Chondrocyte (in vitro differentiated cells): Measurements from ENCODE around the gene CTAGE1. TPM values are rescaled to one million over a fixed set of nuclear protein-coding genes. Genes with fewer than 3 reads are reported as not detected.
"Not testable (repeated sequence)": the region's sequence is repeated elsewhere in the genome, so short reads cannot be mapped to it uniquely, and the experiment has no call there.

Experiments
- DNase-seq: peaks from one replicate; pipeline ENCODE4 v3.0.0; 2021; ENCODE audit warnings: mixed read lengths, low spot score
- H3K27ac Mint-ChIP-seq: one replicate; pipeline ENCODE4 v1.8.0; 2021; ENCODE audit warnings: mild to moderate bottlenecking, moderate library complexity, mixed read lengths; ENCODE audit not compliant: unreplicated experiment
- H3K27me3 Mint-ChIP-seq: 2 replicates; pipeline ENCODE4 v1.8.0; 2021; ENCODE audit warnings: low read depth, mixed read lengths
- H3K36me3 Mint-ChIP-seq: 2 replicates; pipeline ENCODE4 v1.8.0; 2021; ENCODE audit warnings: low read depth, mixed read lengths
- H3K4me1 Mint-ChIP-seq: 2 replicates; pipeline ENCODE4 v1.8.0; 2021; ENCODE audit warnings: low read depth, mild to moderate bottlenecking, mixed read lengths
- H3K4me3 Mint-ChIP-seq: one replicate; pipeline ENCODE4 v1.8.0; 2021; ENCODE audit warnings: mild to moderate bottlenecking, moderate library complexity, mixed read lengths; ENCODE audit not compliant: unreplicated experiment
- H3K9me3 Mint-ChIP-seq: 2 replicates; pipeline ENCODE4 v1.8.0; 2021; ENCODE audit warnings: low read depth, mixed read lengths
- total RNA-seq: library from RNA; stranded (reverse); gene quantifications from 3 replicates; pipeline ENCODE4 v1.2.1, GENCODE V29; 2021
- TF ChIP-seq, protein P1 (sequence below): fragments of 200-600 bp; sonication (generic); IDR thresholded peaks from 2 replicates; pipeline ENCODE4 v1.5.0; 2021; ENCODE audit warnings: antibody characterized with exemption, mild to moderate bottlenecking, moderate library complexity

The CTAGE1 gene
- total RNA-seq, 1 donor from 2014 or later = 0.12 TPM

DNA sequence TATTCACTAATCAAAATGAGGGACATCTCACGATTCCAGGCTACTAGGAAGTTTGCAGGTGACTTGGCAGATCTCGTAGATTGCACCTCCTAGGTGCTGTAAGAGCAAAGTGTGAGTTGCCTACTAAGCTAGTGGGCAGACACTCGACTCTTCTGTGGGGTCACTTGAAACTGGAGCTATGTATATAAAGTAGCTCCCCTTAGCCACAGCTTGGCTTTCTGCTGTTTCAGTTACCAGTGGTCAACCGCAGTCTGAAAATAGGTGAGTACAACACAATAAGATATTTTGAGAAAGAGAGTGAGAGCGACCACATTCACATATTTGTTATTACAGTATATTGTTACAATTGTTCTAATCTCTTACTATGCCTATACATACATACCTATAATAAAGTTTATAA is 23.3 kb downstream of the CTAGE1 start:
- Mint-ChIP-seq H3K9me3 (no peaks in the 10 kb centered on the region), H3K4me3 (no peak overlapping the region), H3K36me3 (no peaks in the 10 kb centered on the region), H3K27ac (no peak overlapping the region), H3K4me1 (peaks cover 16% of the 10 kb centered on the region), H3K27me3 (no peaks in the 10 kb centered on the region)
- no peak for DNase-seq
- TF ChIP-seq, protein P1, sequence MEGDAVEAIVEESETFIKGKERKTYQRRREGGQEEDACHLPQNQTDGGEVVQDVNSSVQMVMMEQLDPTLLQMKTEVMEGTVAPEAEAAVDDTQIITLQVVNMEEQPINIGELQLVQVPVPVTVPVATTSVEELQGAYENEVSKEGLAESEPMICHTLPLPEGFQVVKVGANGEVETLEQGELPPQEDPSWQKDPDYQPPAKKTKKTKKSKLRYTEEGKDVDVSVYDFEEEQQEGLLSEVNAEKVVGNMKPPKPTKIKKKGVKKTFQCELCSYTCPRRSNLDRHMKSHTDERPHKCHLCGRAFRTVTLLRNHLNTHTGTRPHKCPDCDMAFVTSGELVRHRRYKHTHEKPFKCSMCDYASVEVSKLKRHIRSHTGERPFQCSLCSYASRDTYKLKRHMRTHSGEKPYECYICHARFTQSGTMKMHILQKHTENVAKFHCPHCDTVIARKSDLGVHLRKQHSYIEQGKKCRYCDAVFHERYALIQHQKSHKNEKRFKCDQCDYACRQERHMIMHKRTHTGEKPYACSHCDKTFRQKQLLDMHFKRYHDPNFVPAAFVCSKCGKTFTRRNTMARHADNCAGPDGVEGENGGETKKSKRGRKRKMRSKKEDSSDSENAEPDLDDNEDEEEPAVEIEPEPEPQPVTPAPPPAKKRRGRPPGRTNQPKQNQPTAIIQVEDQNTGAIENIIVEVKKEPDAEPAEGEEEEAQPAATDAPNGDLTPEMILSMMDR = no peak

DNA sequence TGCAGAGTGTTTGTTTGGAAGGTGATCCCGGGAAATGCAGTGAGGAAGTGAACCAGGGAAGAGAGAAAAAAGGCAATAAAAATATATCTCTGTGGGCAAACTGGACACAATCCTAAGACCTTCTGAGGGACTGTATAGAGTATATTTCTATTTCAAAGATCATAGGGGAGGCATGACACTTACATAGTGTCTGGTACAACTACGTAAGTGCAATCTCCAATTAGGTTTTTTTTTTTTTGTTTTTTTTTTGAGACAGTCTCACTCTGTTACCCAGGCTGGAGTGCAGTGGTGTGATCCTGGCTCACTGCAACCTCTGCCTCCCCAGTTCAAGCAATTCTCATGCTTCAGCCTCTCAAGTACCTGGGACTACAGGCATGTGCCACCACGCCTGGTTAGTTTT is 24.6 kb downstream of the CTAGE1 start:
- H3K9me3 Mint-ChIP-seq, H3K27ac Mint-ChIP-seq, H3K27me3 Mint-ChIP-seq, H3K4me3 Mint-ChIP-seq, DNase-seq, H3K36me3 Mint-ChIP-seq: not testable (repeated sequence)
- peaks cover 16% of the 10 kb centered on the region for H3K4me1 Mint-ChIP-seq

DNA sequence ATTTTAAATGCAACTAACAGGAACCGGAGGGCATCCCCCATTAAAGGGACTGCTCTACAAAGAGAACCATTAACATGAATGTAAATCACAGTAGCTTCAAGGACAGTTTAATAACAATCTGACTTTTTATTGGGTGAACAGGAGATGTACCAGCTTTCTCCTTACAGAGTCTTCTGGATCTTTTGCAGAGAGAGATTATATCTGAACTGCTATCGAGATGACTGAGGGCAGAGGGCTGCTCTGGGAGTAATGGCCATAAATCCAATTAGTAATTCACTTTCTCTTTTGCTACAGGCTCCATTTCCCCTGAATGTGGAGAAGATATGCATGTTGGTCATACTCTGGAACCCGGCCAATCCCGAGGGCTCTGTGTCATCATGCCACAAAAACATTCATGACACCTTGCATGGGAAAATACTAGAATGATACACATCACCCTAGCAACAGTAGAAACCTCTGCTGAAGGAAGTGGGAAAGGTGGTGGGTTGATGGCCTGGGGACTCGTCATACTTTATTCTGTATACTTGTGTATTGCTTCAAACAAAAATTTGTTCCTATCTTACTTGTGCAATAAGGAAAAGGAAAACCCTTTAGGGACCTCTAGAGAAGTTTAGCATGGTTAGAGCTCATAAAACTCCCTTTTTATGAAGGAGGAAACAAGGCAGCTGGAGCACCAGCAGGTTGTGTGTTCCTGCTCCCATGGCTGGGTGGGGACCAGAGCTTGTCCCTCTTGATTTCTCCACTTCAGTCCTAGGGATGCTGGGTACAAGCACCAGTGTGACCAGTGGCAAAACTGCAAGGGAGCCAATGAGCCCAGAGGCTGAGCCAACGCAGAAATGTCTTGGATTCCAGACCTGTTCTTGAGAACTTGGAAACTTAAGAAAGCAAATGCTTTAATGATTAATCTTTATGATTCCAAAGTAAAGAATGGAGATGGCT is 26.0 kb downstream of the CTAGE1 start:
- Mint-ChIP-seq H3K27ac (peak overlapping the region; percentile 80), H3K4me3 (no peak overlapping the region), H3K4me1 (peaks cover 16% of the 10 kb centered on the region), H3K9me3 (no peaks in the 10 kb centered on the region), H3K27me3 (no peaks in the 10 kb centered on the region), H3K36me3 (no peaks in the 10 kb centered on the region)
- no peak for DNase-seq
- TF ChIP-seq, protein P1 = no peak

DNA sequence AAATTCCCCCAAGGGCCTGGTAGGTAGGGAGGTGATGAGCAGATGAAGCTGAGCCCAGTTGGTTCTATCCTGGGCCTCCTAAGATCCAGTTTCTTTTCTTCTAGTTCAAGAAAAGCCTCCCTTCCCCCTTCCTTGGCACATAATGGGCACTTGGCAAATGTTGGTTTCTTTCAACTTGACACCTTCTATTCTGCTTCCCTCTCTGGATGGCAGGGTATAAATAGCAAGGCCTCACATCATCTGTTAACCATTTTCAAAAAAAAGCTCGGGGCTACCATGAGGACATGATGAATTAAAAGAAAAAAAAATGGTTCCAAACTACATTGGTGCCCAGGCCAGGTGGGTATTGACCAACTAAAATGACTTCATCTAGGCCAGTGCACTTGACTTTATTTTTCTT is 29.9 kb downstream of the CTAGE1 start:
- Mint-ChIP-seq H3K4me1 (peaks cover 30% of the 10 kb centered on the region), H3K4me3 (no peak overlapping the region), H3K27ac (no peak overlapping the region), H3K36me3 (no peaks in the 10 kb centered on the region), H3K27me3 (no peaks in the 10 kb centered on the region), H3K9me3 (no peaks in the 10 kb centered on the region)
- no peak for DNase-seq
- TF ChIP-seq, protein P1 = no peak

DNA sequence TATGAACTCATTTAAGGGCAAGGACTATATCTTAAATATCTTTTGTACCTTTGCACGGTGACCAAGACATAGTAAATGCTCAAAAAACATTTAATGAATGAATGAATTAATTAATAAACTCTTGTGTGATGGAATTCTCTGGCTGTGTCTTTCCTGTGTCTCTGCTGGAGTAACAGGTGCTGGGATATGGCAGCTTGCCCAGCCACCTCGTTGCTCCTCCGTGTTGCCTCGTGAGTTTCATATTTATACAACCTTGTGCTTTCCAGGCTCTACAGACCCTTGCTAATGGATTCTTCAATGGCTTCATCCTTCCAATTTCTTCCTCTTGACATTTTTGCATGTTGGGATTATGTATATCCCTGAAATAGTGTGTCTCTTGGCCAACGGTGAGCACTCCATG is 30.4 kb downstream of the CTAGE1 start:
- H3K27me3 Mint-ChIP-seq = no peaks in the 10 kb centered on the region
- H3K36me3 Mint-ChIP-seq = no peaks in the 10 kb centered on the region
- H3K27ac Mint-ChIP-seq = no peak overlapping the region
- no peak for DNase-seq
- TF ChIP-seq, protein P1 = no peak
- H3K4me1 Mint-ChIP-seq = peaks cover 31% of the 10 kb centered on the region
- H3K9me3 Mint-ChIP-seq = no peaks in the 10 kb centered on the region
- no peak overlapping the region for H3K4me3 Mint-ChIP-seq

DNA sequence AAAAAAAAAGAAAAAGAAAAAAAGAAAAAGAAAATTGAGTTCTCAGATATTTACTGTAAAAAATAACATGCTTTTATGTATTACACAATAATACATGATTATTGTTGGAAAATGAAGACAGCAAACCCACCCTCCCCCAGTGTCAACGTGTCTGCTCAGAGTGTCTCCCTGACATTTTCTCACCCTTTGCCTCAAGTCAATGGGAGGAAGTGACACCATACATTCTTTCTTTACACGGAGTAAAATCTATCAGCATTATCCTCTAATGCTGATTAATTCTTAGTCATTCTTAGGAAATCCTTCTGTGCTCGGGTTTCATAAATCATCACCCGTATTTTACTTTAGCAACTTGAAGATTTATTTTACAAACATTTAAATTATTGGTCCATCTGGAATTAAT is 32.0 kb downstream of the CTAGE1 start:
- Mint-ChIP-seq H3K36me3 (no peaks in the 10 kb centered on the region), H3K4me1 (peaks cover 19% of the 10 kb centered on the region), H3K27ac (no peak overlapping the region), H3K27me3 (no peaks in the 10 kb centered on the region), H3K4me3 (no peak overlapping the region), H3K9me3 (no peaks in the 10 kb centered on the region)
- DNase-seq = no peak
- TF ChIP-seq, protein P1 = no peak
